Iris pigment epithelial cell (primary cell): ENCODE data around the gene TRANK1.
A peak's percentile ranks its signal among the peaks of the same experiment; 100 is the strongest.

ENCODE experiments used
- DNase-seq: peaks from one replicate; pipeline ENCODE4 v3.0.0-alpha.2; 2011; ENCODE audit warnings: low read depth

TRANK1 gene

DNA sequence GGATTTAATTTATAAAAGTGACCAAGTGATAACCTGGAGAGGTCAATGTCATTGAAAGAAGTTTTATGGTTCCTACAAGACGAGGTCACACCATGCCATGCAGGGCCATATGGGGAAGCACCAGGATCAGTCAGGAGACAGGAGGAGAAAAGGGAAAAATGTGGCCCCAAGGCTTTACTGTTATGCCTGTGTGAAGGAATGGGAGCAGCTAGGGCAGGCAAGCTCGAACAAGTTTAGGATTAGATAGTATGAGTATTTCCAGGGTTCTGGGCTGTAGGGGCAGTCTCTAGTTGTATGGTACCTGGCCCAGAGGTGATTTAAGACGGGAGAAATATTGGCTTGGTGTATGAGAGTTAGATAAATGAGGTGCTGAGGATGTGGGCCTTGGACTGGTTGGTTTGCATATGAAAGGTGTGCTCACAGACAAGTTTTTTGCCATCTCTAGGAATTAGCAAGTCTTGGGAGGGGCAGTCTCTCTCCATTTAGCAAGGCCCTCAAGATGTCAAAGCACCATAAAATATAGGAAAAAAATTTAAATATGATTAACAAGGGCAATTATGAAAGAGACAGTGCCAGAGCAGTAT, 144.2 kb downstream of the TRANK1 start:
- no peak for DNase-seq

GRCh38 chr3:36796881-36797280, 148.0 kb downstream of the TRANK1 start:
- peak; percentile 39 for DNase-seq

DNA sequence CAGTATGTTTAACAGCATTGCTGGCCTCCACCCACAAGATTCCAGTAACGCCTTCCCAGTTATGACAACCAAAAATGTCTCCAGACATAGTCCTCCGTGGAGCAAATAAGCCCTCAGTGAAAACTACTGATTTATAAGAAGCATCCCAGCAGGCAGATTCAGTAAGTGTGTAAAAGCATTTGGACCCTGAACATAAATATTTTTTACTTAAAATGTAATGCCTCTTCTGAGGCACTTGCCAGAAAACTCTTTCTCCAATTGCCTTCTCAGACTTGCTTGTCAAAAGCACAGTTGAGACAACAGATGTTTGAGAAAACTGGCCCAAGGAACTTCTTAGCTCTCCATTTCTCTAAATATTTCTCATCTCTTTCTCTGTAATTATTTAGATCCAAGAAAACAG, 148.7 kb downstream of the TRANK1 start:
- no peak for DNase-seq

- no peak for DNase-seq
Observed at GRCh38 chr3:36795622-36796021, 149.2 kb downstream of the TRANK1 start.

GRCh38 chr3:36792342-36792741, 152.5 kb downstream of the TRANK1 start:
- peak; percentile 40 for DNase-seq

DNA sequence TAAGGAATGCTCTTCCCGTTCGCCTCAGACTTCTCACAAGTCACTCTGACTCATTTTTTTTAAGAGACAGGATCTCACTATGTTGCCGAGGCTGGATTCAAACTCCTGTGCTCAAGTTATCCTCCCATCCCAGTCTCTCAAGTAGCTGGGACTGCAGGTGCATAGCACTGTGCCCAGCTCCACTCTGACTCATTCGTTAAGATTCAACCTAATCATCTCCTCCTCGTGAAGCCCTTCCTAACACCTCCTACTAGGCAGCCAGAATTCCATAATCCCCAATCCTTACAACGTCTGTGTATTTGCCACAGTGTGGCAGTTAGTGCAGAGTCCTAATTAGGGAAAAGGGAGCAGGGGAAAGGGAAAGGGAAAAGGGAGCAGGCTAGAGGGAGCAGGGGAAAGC, 154.1 kb downstream of the TRANK1 start:
- no peak for DNase-seq

- DNase-seq = no peak
Observed at GRCh38 chr3:36786921-36787890, 157.6 kb downstream of the TRANK1 start.

GRCh38 chr3:36784138-36784635, 160.7 kb downstream of the TRANK1 start:
- no peak for DNase-seq

DNA sequence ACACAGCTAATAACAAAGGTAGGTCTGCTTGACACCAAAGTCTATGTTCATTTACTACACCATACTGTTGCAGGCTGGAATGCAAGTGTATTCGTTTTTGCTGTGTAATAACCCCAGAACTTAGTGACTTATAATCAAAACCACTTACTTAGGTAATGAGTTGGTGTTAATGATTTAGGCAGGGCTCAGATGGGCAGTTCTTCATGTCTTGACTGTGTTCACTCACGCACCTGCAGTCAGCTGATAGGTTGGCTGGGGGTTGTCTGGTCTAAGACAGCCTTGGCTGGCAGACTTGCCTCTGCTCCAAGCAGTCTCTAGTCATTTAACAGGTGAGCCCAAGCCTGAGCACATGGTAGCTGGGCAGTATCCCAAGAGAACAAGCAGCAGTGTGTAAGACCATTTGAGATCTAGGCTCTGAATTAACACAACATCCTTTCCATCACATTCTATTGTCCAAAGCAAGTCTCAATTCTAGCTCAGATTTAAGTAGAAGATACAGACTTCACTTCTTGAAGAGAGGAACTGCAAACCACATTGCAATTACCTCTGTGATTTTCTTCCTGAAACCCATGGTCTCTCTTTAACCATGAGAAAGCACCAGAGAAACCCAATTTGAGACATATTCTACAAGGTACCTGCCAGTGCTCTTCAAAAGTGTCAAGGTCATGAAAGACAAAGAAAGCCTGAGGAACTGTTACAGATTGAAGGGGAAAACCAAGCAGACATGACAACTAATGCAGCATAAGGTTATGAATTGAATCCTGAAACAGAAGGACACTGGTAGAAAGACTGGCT, 167.2 kb downstream of the TRANK1 start:
- no peak for DNase-seq
